GM10266 (cell line): ENCODE data around the gene DARS1.
"Not testable (repeated sequence)": the region's sequence is repeated elsewhere in the genome, so short reads cannot be mapped to it uniquely, and the experiment has no call there.

ENCODE experiments used
- DNase-seq: peaks from one replicate; pipeline ENCODE4 v3.0.0; 2012; ENCODE audit errors: extremely low spot score
- CTCF ChIP-seq: IDR thresholded peaks from 2 replicates; pipeline ENCODE4 v1.5.1; 2012; ENCODE audit warnings: mild to moderate bottlenecking, low read depth; ENCODE audit not compliant: control insufficient read depth, insufficient read depth; ENCODE audit errors: missing control alignments

DARS1 gene

GRCh38 chr2:135965756-135966155 is 19.7 kb downstream of the DARS1 start:
- no peak for DNase-seq
- TF ChIP-seq CTCF = no peak

- not testable (repeated sequence) for DNase-seq
These were observed 21.0 kb downstream of the DARS1 start for GRCh38 chr2:135964404-135964803.

GRCh38 chr2:135963841-135964240 is 21.6 kb downstream of the DARS1 start:
- TF ChIP-seq CTCF = no peak
- no peak for DNase-seq

- TF ChIP-seq CTCF = no peak
These were observed 22.9 kb downstream of the DARS1 start for GRCh38 chr2:135962366-135963123.

GRCh38 chr2:135960656-135961551 is 24.5 kb downstream of the DARS1 start:
- no peak for DNase-seq
- no peak for TF ChIP-seq CTCF

More at GRCh38 chr2:135962366-135963123, 22.9 kb downstream of the DARS1 start:
- no peak for DNase-seq

GRCh38 chr2:135960150-135960549 is 25.3 kb downstream of the DARS1 start:
- DNase-seq = no peak
- TF ChIP-seq CTCF = no peak

GRCh38 chr2:135958927-135959326 is 26.5 kb downstream of the DARS1 start:
- not testable (repeated sequence) for DNase-seq

- TF ChIP-seq CTCF = no peak
- DNase-seq = no peak
These were observed 31.3 kb downstream of the DARS1 start for GRCh38 chr2:135954020-135954601.
